Measurements from ENCODE around the gene LSAMP.

Gene LSAMP

DNA sequence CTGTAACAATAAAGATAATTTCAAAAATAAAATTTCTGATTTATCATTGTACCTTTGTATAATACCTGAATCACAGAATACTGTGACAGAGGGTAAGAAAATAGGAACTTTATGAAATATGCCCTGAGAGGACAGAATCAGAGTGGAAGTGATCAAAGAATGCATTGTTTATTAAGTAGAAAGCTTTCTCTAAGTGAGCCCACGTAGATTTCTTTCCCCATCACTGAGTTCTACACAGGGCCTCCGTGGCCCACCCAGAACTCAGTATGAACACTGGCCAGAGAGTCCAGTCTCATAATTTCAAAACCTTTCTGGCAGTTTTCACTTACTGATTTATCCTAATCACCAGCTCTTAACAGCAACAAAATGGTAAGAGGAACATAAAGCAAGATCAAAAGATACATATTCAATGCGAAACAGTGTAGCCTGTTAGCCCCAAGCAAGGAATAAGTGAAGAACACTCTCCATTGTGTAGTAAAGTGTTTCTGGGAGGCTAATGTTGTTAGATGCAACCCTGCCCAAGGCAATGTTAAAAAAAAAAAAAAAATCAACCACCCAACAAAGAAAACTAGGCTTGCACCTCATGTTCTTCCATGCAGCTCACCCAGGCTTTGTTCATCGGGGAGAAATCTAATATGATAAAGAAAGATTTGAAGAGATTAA, 341.3 kb downstream of the LSAMP start:
- no peaks in the 10 kb centered on the region for H3K36me3 ChIP-seq (ENCODE audit: low read depth)
- ATAC-seq (ENCODE audit: low read depth) (no peak), DNase-seq (ENCODE audit: low spot score) (no peak)
- H3K9me3 ChIP-seq (ENCODE audit: severe bottlenecking), result no peaks in the 10 kb centered on the region
- no peak overlapping the region for H3K27ac ChIP-seq (ENCODE audit: poor library complexity, severe bottlenecking)
- H3K4me3 ChIP-seq (ENCODE audit: severe bottlenecking), result no peak overlapping the region
- H3K27me3 ChIP-seq (ENCODE audit: insufficient read depth, poor library complexity, severe bottlenecking), result no peaks in the 10 kb centered on the region
- no peaks in the 10 kb centered on the region for H3K4me1 ChIP-seq (ENCODE audit: insufficient read depth, poor library complexity, severe bottlenecking)
- TF ChIP-seq, protein P1, sequence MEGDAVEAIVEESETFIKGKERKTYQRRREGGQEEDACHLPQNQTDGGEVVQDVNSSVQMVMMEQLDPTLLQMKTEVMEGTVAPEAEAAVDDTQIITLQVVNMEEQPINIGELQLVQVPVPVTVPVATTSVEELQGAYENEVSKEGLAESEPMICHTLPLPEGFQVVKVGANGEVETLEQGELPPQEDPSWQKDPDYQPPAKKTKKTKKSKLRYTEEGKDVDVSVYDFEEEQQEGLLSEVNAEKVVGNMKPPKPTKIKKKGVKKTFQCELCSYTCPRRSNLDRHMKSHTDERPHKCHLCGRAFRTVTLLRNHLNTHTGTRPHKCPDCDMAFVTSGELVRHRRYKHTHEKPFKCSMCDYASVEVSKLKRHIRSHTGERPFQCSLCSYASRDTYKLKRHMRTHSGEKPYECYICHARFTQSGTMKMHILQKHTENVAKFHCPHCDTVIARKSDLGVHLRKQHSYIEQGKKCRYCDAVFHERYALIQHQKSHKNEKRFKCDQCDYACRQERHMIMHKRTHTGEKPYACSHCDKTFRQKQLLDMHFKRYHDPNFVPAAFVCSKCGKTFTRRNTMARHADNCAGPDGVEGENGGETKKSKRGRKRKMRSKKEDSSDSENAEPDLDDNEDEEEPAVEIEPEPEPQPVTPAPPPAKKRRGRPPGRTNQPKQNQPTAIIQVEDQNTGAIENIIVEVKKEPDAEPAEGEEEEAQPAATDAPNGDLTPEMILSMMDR (IDR thresholded peaks at IDR 0.05; ENCODE audit: poor library complexity, severe bottlenecking), result no peak

DNA sequence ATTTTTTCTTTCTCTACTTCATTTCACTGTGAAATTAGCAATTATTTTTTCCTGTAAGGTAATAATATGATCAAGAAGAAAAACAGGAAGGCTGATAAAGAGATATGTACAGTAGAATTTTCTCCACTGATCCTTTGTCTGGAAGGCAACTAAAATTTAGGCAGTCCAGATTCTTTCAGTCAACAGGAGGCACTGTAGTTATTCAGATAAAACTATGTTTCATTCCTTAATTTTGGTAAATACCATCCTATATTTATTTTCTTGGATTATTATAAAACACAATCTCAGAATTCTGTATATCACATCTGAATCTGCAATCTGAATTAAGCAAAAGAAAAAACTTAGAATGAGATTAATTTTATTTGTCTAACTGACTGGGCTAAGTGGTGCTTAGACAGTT, 343.2 kb downstream of the LSAMP start:
- H3K9me3 ChIP-seq (ENCODE audit: severe bottlenecking), result no peaks in the 10 kb centered on the region
- no peak overlapping the region for H3K4me3 ChIP-seq (ENCODE audit: severe bottlenecking)
- no peaks in the 10 kb centered on the region for H3K4me1 ChIP-seq (ENCODE audit: insufficient read depth, poor library complexity, severe bottlenecking)
- H3K27ac ChIP-seq (ENCODE audit: poor library complexity, severe bottlenecking), result no peak overlapping the region
- no peak for DNase-seq (ENCODE audit: low spot score)
- TF ChIP-seq, protein P1 (IDR thresholded peaks at IDR 0.05; ENCODE audit: poor library complexity, severe bottlenecking), result no peak
- no peak for ATAC-seq (ENCODE audit: low read depth)
- H3K36me3 ChIP-seq (ENCODE audit: low read depth), result no peaks in the 10 kb centered on the region
- H3K27me3 ChIP-seq (ENCODE audit: insufficient read depth, poor library complexity, severe bottlenecking), result no peaks in the 10 kb centered on the region

DNA sequence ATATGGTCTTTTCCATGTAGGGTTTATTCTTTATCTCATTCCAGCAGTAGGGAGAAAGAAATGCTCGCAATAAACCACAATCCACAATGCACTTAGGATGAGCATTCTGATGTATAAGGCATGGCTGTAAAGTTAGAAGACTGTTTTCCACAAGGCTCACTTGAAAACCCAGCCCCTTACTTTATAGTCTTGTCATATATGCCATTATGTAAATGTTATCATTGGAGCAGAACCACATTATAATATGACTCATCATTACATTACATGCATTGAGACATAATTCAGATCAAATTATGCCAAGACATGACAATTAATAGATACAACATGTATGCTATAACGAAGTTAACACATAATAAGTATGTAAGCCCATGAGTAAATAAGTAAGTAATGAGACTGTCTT, 348.1 kb downstream of the LSAMP start:
- ATAC-seq (ENCODE audit: low read depth) (no peak), DNase-seq (ENCODE audit: low spot score) (no peak)
- Histone ChIP-seq H3K4me3 (ENCODE audit: severe bottlenecking) (no peak overlapping the region), H3K27me3 (ENCODE audit: insufficient read depth, poor library complexity, severe bottlenecking) (no peaks in the 10 kb centered on the region), H3K27ac (ENCODE audit: poor library complexity, severe bottlenecking) (no peak overlapping the region), H3K9me3 (ENCODE audit: severe bottlenecking) (no peaks in the 10 kb centered on the region), H3K4me1 (ENCODE audit: insufficient read depth, poor library complexity, severe bottlenecking) (no peaks in the 10 kb centered on the region), H3K36me3 (ENCODE audit: low read depth) (no peaks in the 10 kb centered on the region)
- TF ChIP-seq, protein P1 (IDR thresholded peaks at IDR 0.05; ENCODE audit: poor library complexity, severe bottlenecking), result no peak

DNA sequence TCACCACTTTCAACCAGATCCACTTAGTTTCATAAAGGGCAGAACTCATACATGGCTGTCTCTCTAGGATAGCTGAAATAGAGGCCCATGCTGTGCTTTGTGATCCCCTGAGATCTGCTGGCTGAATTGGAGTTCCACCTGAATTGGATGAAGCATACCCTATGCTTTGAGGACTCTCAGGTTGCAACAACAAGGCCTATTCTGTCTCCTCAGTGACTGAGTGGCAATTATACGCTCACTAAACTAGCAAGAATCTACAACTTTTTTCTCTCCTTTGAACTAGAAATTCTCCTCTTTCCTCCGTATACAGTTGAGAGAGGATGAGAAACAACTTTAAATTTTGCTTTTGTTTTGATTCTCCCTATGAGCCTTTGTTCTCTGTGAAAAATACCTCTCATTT, 348.7 kb downstream of the LSAMP start:
- H3K9me3 ChIP-seq (ENCODE audit: severe bottlenecking), result no peaks in the 10 kb centered on the region
- DNase-seq (ENCODE audit: low spot score), result no peak
- no peak for ATAC-seq (ENCODE audit: low read depth)
- H3K4me1 ChIP-seq (ENCODE audit: insufficient read depth, poor library complexity, severe bottlenecking), result no peaks in the 10 kb centered on the region
- TF ChIP-seq, protein P1 (IDR thresholded peaks at IDR 0.05; ENCODE audit: poor library complexity, severe bottlenecking), result no peak
- no peaks in the 10 kb centered on the region for H3K36me3 ChIP-seq (ENCODE audit: low read depth)
- H3K27me3 ChIP-seq (ENCODE audit: insufficient read depth, poor library complexity, severe bottlenecking), result no peaks in the 10 kb centered on the region
- no peak overlapping the region for H3K4me3 ChIP-seq (ENCODE audit: severe bottlenecking)
- no peak overlapping the region for H3K27ac ChIP-seq (ENCODE audit: poor library complexity, severe bottlenecking)

DNA sequence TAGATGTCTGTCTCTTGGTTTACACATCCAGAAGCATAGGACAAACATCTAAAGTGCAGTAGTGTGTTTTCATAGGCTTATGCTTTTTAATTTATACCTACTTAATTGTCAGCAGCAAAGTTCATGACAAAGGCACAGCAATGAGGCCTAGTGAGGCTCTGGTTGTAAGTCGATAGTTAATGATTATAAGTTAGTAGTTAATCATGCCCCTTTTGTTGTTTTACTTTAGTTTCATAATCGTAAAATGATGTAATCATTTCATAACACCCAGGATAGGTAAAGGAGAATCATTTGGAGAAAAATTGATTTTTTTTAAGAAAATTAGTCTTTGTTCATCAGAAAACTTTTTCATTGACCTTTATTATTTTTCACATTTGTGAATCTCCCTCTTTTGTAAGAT, 351.9 kb downstream of the LSAMP start:
- TF ChIP-seq, protein P1 (IDR thresholded peaks at IDR 0.05; ENCODE audit: poor library complexity, severe bottlenecking), result no peak
- Histone ChIP-seq H3K36me3 (ENCODE audit: low read depth) (no peaks in the 10 kb centered on the region), H3K4me3 (ENCODE audit: severe bottlenecking) (no peak overlapping the region), H3K9me3 (ENCODE audit: severe bottlenecking) (no peaks in the 10 kb centered on the region), H3K27me3 (ENCODE audit: insufficient read depth, poor library complexity, severe bottlenecking) (no peaks in the 10 kb centered on the region), H3K4me1 (ENCODE audit: insufficient read depth, poor library complexity, severe bottlenecking) (no peaks in the 10 kb centered on the region), H3K27ac (ENCODE audit: poor library complexity, severe bottlenecking) (no peak overlapping the region)
- DNase-seq (ENCODE audit: low spot score), result no peak
- ATAC-seq (ENCODE audit: low read depth), result no peak

Measured in RWPE2 (cell line).